CD4-positive, alpha-beta T cell (primary cell): ENCODE data around the gene FXYD3. TPM values are rescaled to one million over a fixed set of nuclear protein-coding genes. Genes with fewer than 3 reads are reported as not detected.

ENCODE experiments used
- ATAC-seq: fragments of 200-7000 bp; cut with Tn5 transposase; one replicate; pipeline ENCODE4 v1.10.0; 2022; ENCODE audit warnings: mild to moderate bottlenecking; ENCODE audit not compliant: poor library complexity
- CTCF ChIA-PET: fragments of 350-600 bp; sonication (Branson Sonifier 250); formaldehyde crosslinking; loops from one replicate; lab custom pipeline; 2021; ENCODE audit warnings: antibody characterized with exemption, inconsistent platforms; lab: Charles Lee
- POLR2A ChIA-PET: fragments of 350-600 bp; sonication (Branson Sonifier 250); formaldehyde crosslinking; loops from one replicate; lab custom pipeline; 2021; ENCODE audit warnings: antibody characterized with exemption, inconsistent platforms; lab: Charles Lee
- DNase-seq, 14 experiments: peaks; one replicate each; pipeline ENCODE4 v3.0.0-alpha.2; 2013 to 2020; ENCODE audit warnings: mixed read lengths in 2 of 14
- H3K27ac ChIP-seq, 2 donors: one replicate each; pipeline versions ENCODE4 v1.5.1 to v1.7.0; 2013; ENCODE audit warnings: low read length in 2 of 2, low read depth in 1 of 2, mild to moderate bottlenecking in 1 of 2
- H3K27me3 ChIP-seq, 2 experiments: 1 replicate in 1 of 2; 2 replicates in 1 of 2; pipeline versions ENCODE4 v1.6.1 to v1.7.0; 2013; ENCODE audit warnings: low read length in 2 of 2, control low read depth in 1 of 2, mild to moderate bottlenecking in 1 of 2, moderate library complexity in 1 of 2; ENCODE audit not compliant: insufficient read depth in 2 of 2, control insufficient read depth in 1 of 2
- H3K36me3 ChIP-seq: one replicate; pipeline ENCODE4 v1.6.1; 2013; ENCODE audit warnings: low read length, control low read depth; ENCODE audit not compliant: insufficient read depth
- H3K4me1 ChIP-seq: one replicate; pipeline ENCODE4 v1.6.1; 2013; ENCODE audit warnings: low read length, control low read depth; ENCODE audit not compliant: insufficient read depth
- H3K4me3 ChIP-seq: one replicate; pipeline ENCODE4 v1.5.1; 2013; ENCODE audit warnings: mild to moderate bottlenecking, low read length, moderate library complexity
- H3K9me3 ChIP-seq, 2 experiments: 1 replicate in 1 of 2; 2 replicates in 1 of 2; pipeline versions ENCODE4 v1.6.1 to v1.7.0; 2013; ENCODE audit warnings: low read length in 2 of 2, mild to moderate bottlenecking in 2 of 2, control low read depth in 1 of 2, moderate library complexity in 1 of 2; ENCODE audit not compliant: control insufficient read depth in 1 of 2, insufficient read depth in 1 of 2
- H3K27ac Mint-ChIP-seq: one replicate; pipeline ENCODE4 v1.8.0; 2020; ENCODE audit warnings: mixed read lengths
- H3K27me3 Mint-ChIP-seq: one replicate; pipeline ENCODE4 v1.8.0; 2021; ENCODE audit warnings: mixed read lengths
- H3K36me3 Mint-ChIP-seq: one replicate; pipeline ENCODE4 v1.8.0; 2021; ENCODE audit warnings: low read depth, mixed read lengths
- H3K4me1 Mint-ChIP-seq: one replicate; pipeline ENCODE4 v1.8.0; 2021; ENCODE audit warnings: low read depth, mixed read lengths
- H3K4me3 Mint-ChIP-seq: one replicate; pipeline ENCODE4 v1.8.0; 2020; ENCODE audit warnings: mild to moderate bottlenecking, mixed read lengths
- H3K9me3 Mint-ChIP-seq: one replicate; pipeline ENCODE4 v1.8.0; 2020; ENCODE audit warnings: mixed read lengths
- intact Hi-C, 2 experiments: fragments of 100-400 bp; cut with DNase I in 1 of 2; cut with micrococcal nuclease in 1 of 2; formaldehyde crosslinking; loops; one replicate each; pipeline versions ENCODE4 v1.15.1 to v1.9.0; 2023 to 2025; cut with DNase I, micrococcal nuclease
- total RNA-seq, 174 experiments: library from RNA in 2 of 174; stranded (reverse) in 2 of 174; gene quantifications; one replicate each; pipeline ENCODE4 v1.2.3 and lab custom pipeline; 2021 to 2026
- TF ChIP-seq, protein P1 (sequence below): fragments of 200-600 bp; IDR thresholded peaks from one replicate; pipeline ENCODE4 v1.8.0; 2022; ENCODE audit warnings: antibody characterized with exemption, mild to moderate bottlenecking

The FXYD3 gene
- total RNA-seq, 2 experiments from 2014 or later = not detected

DNA sequence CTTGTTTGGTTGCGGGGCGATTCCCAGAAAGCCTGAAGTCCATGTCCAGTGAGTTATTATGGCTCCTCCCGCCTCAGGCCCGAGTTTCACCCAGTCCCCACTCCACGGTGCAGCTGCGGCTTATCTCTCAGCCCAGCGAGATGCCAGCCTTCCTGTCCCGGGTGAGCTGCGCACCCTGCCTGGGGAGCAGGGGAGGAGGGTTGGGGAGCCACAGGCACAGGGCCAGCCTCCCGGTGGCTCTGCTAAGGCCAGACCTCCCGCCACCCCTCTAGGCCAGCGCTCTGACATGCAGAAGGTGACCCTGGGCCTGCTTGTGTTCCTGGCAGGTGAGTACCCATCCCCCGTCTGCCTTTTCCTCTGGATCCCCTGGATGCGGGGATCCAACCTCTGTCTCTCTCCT lies 3.5 kb downstream of the FXYD3 start:
- POLR2A ChIA-PET = no interaction called here
- Mint-ChIP-seq H3K36me3 (no peaks in the 10 kb centered on the region), H3K27me3 (no peaks in the 10 kb centered on the region), H3K27ac (no peak overlapping the region), H3K4me3 (no peak overlapping the region), H3K9me3 (no peaks in the 10 kb centered on the region), H3K4me1 (peaks cover 12% of the 10 kb centered on the region)
- CTCF ChIA-PET = no interaction called here
- no peak for DNase-seq
- peaks cover 0 to 5% of the 10 kb centered on the region in 2 experiments for H3K9me3 ChIP-seq
- H3K27me3 ChIP-seq = no peaks in the 10 kb centered on the region
- TF ChIP-seq, protein P1, sequence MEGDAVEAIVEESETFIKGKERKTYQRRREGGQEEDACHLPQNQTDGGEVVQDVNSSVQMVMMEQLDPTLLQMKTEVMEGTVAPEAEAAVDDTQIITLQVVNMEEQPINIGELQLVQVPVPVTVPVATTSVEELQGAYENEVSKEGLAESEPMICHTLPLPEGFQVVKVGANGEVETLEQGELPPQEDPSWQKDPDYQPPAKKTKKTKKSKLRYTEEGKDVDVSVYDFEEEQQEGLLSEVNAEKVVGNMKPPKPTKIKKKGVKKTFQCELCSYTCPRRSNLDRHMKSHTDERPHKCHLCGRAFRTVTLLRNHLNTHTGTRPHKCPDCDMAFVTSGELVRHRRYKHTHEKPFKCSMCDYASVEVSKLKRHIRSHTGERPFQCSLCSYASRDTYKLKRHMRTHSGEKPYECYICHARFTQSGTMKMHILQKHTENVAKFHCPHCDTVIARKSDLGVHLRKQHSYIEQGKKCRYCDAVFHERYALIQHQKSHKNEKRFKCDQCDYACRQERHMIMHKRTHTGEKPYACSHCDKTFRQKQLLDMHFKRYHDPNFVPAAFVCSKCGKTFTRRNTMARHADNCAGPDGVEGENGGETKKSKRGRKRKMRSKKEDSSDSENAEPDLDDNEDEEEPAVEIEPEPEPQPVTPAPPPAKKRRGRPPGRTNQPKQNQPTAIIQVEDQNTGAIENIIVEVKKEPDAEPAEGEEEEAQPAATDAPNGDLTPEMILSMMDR = no peak
- H3K4me3 ChIP-seq = no peak overlapping the region
- ATAC-seq = no peak
- intact Hi-C loops = no loop called here
- H3K27ac ChIP-seq = no peak overlapping the region
- H3K36me3 ChIP-seq = no peaks in the 10 kb centered on the region
- H3K4me1 ChIP-seq = peaks cover 15% of the 10 kb centered on the region

- peaks cover 14% of the 10 kb centered on the region for H3K4me1 Mint-ChIP-seq
- POLR2A ChIA-PET = no interaction called here
- Histone ChIP-seq H3K27me3 (no peaks in the 10 kb centered on the region), H3K4me3 (no peak overlapping the region), H3K9me3 (peaks cover 0 to 5% of the 10 kb centered on the region in 2 experiments), H3K36me3 (no peaks in the 10 kb centered on the region), H3K27ac (no peak overlapping the region), H3K4me1 (peaks cover 18% of the 10 kb centered on the region)
- H3K4me3 Mint-ChIP-seq = no peak overlapping the region
- CTCF ChIA-PET = no interaction called here
- H3K27ac Mint-ChIP-seq = no peak overlapping the region
- H3K9me3 Mint-ChIP-seq = no peaks in the 10 kb centered on the region
- DNase-seq = no peak
- no peaks in the 10 kb centered on the region for H3K36me3 Mint-ChIP-seq
- no peak for ATAC-seq
- intact Hi-C loops = no loop called here
- TF ChIP-seq, protein P1 = no peak
- H3K27me3 Mint-ChIP-seq = no peaks in the 10 kb centered on the region
These were observed 4.0 kb downstream of the FXYD3 start for GRCh38 chr19:35119578-35120155.

DNA sequence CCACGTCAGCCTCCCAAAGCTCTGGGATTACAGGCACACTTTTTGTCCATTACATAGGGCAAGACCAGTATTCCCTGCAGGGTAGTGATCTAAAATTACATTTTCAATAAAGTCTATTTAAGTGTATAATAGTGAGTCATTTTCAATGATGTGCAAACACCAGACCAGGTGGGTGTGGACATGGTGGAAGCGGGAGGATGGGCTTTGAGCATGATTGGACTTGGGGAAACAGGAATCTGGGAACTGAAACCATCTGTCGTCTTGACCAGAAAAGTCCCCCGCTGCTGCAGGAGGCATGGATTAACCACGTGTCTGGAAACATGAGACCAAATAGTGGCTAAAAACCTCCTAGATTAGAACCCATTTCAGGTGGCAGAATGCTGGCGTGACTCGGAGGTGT lies 4.9 kb downstream of the FXYD3 start:
- peaks cover 13% of the 10 kb centered on the region for H3K4me1 Mint-ChIP-seq
- peaks cover 0 to 5% of the 10 kb centered on the region in 2 experiments for H3K9me3 ChIP-seq
- H3K36me3 Mint-ChIP-seq = no peaks in the 10 kb centered on the region
- ChIA-PET CTCF (no interaction called here), POLR2A (no interaction called here)
- no peak overlapping the region for H3K4me3 Mint-ChIP-seq
- H3K36me3 ChIP-seq = no peaks in the 10 kb centered on the region
- no peak overlapping the region for H3K27ac Mint-ChIP-seq
- no peaks in the 10 kb centered on the region for H3K27me3 Mint-ChIP-seq
- H3K4me1 ChIP-seq = peaks cover 20% of the 10 kb centered on the region
- intact Hi-C loops = no loop called here
- TF ChIP-seq, protein P1 = no peak
- DNase-seq (peak in 2 of 14 experiments; percentile 51 to 57), ATAC-seq (no peak)
- no peaks in the 10 kb centered on the region for H3K9me3 Mint-ChIP-seq
- H3K27me3 ChIP-seq = no peaks in the 10 kb centered on the region
- no peak overlapping the region for H3K4me3 ChIP-seq
- H3K27ac ChIP-seq = no peak overlapping the region
